ENCODE data around the gene MAG. TPM values are rescaled to one million over a fixed set of nuclear protein-coding genes. Genes with fewer than 3 reads are reported as not detected.

The MAG gene
- total and polyA plus RNA-seq, 10 of the 15 experiments (the other 5 are each of a cell fraction or from before 2014, with no cell fraction given) = 0.03 to 0.82 (median 0.17) TPM; not detected in 2

- Histone ChIP-seq H3K79me2 (ENCODE audit: control insufficient read depth, insufficient read depth, low read length) (no peaks in the 10 kb centered on the region), H2AFZ (ENCODE audit: control insufficient read depth, low read depth, low read length) (no peak overlapping the region), H3K36me3 (ENCODE audit: control insufficient read depth in 2 of 2, insufficient read depth in 2 of 2, low read length in 1 of 2) (no peaks in the 10 kb centered on the region), H3K4me3 (no peak overlapping the region), H3K27ac (ENCODE audit: control insufficient read depth, insufficient read depth) (no peak overlapping the region), H4K20me1 (ENCODE audit: control insufficient read depth, insufficient read depth) (no peaks in the 10 kb centered on the region), H3K9ac (ENCODE audit: control insufficient read depth, insufficient read depth, low read length) (no peak overlapping the region), H3K27me3 (replicated peaks in 1 of 2; ENCODE audit: control insufficient read depth in 2 of 2, insufficient read depth in 2 of 2, low read length in 1 of 2) (no peaks in the 10 kb centered on the region; a peak in 2 of 4 replicates), H3K4me2 (ENCODE audit: control insufficient read depth, insufficient read depth) (no peak overlapping the region), H3K4me1 (ENCODE audit: control insufficient read depth, insufficient read depth, low read length) (no peaks in the 10 kb centered on the region), H3K9me3 (replicated peaks; ENCODE audit: control insufficient read depth, insufficient read depth, low read length) (no peaks in the 10 kb centered on the region)
- in situ Hi-C loops (cut with MboI) (no loop called here), intact Hi-C loops (cut with micrococcal nuclease; ENCODE audit: unreplicated experiment) (no loop called here)
- ATAC-seq = no peak
- 3% methylated on average over 2 of the region's 2 CpGs for WGBS (ENCODE audit: insufficient coverage, insufficient replicate concordance, low lambda C conversion rate, missing lambda C conversion rate)
- no TSS peak for BruUV-seq (replicated peaks)
- no peak for FAIRE-seq
- DNase-seq (ENCODE audit: low read depth, low spot score) = no peak
- RAD21 ChIA-PET (ENCODE audit: unreplicated experiment) = interaction anchor here (1.3 kb wide), 1 partner anchor 17 kb away, joined by 3 read pairs; no protein-coding TSS in a partner anchor
- POLR2A ChIA-PET = interaction anchor here (0.7 kb wide), 1 partner anchor 110 kb away, joined by 6 read pairs; no protein-coding TSS in a partner anchor
- SMC1A ChIA-PET (ENCODE audit: uncharacterized antibody, unreplicated experiment) = interaction anchor here (0.7 to 1.7 kb wide), 6 partner anchors 10 to 147 kb away, joined by 3 to 5 read pairs (median 3); no protein-coding TSS in a partner anchor
- no peak for TF ChIP-seq MXI1 (IDR thresholded peaks at IDR 0.05; ENCODE audit: low read depth, low read length)
- no peak for TF ChIP-seq MEF2B (IDR thresholded peaks at IDR 0.05; ENCODE audit: partially characterized antibody, poor library complexity, severe bottlenecking)
- no peak for TF ChIP-seq YY1 (IDR thresholded peaks at IDR 0.05; ENCODE audit: low read depth, low read length)
- TF ChIP-seq SMARCA5 (IDR thresholded peaks at IDR 0.05) = no peak
- TF ChIP-seq HDAC2 (IDR thresholded peaks at IDR 0.05) = no peak
- TF ChIP-seq, protein P1, sequence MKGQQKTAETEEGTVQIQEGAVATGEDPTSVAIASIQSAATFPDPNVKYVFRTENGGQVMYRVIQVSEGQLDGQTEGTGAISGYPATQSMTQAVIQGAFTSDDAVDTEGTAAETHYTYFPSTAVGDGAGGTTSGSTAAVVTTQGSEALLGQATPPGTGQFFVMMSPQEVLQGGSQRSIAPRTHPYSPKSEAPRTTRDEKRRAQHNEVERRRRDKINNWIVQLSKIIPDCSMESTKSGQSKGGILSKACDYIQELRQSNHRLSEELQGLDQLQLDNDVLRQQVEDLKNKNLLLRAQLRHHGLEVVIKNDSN (IDR thresholded peaks at IDR 0.05; ENCODE audit: borderline replicate concordance, extremely low read length, insufficient read depth, low read depth, low read length) = no peak
- no peak for TF ChIP-seq TBL1XR1 (IDR thresholded peaks at IDR 0.05; ENCODE audit: low read depth, low read length)
- TF ChIP-seq SPI1 (IDR thresholded peaks at IDR 0.05; ENCODE audit: borderline replicate concordance, insufficient read depth, low read depth, low read length) = no peak
- TF ChIP-seq JUNB (IDR thresholded peaks at IDR 0.05) = no peak
- TF ChIP-seq STAT1 (conservative IDR thresholded peaks at IDR 0.05) = no peak
- no peak for TF ChIP-seq CBX3 (IDR thresholded peaks at IDR 0.05; ENCODE audit: borderline replicate concordance, low read depth)
- no peak for TF ChIP-seq ETV6 (conservative IDR thresholded peaks at IDR 0.05 in 1 of 2, IDR thresholded peaks at IDR 0.05 in 1 of 2; ENCODE audit: borderline replicate concordance in 1 of 2, low read depth in 1 of 2)
- TF ChIP-seq MTA2 (IDR thresholded peaks at IDR 0.05; ENCODE audit: low read depth) = no peak
- no peak for TF ChIP-seq CEBPB (IDR thresholded peaks at IDR 0.05; ENCODE audit: borderline replicate concordance in 1 of 2, low read depth in 2 of 2, low read length in 2 of 2)
- CTCF ChIA-PET = interaction anchor here (1.3 to 1.5 kb wide), 2 partner anchors 18 to 23 kb away, joined by 4 to 6 read pairs; no protein-coding TSS in a partner anchor
These were observed 3.6 kb upstream of the MAG start for GRCh38 chr19:35288331-35288730.

All from GM12878 (cell line).